MM.1S (cell line): ENCODE data around the gene MRPL51.

Experiments used
- EZH2 ChIP-seq: fragments of 300-600 bp; sonication (generic); optimal IDR thresholded peaks from 2 replicates; pipeline ENCODE3; 2017; ENCODE audit warnings: low read depth, mild to moderate bottlenecking, antibody characterized with exemption, low read length, mixed read lengths
- EZH2phosphoT487 ChIP-seq: fragments of 300-600 bp; sonication (generic); IDR thresholded peaks from 2 replicates; pipeline ENCODE4 v1.6.1; 2018; ENCODE audit warnings: antibody characterized with exemption, low read length
- TF ChIP-seq, protein P1 (sequence below): fragments of 300-600 bp; sonication (generic); IDR thresholded peaks from 2 replicates; pipeline ENCODE4 v1.5.1; 2016; ENCODE audit warnings: antibody characterized with exemption, low read length, mixed read lengths

DNA sequence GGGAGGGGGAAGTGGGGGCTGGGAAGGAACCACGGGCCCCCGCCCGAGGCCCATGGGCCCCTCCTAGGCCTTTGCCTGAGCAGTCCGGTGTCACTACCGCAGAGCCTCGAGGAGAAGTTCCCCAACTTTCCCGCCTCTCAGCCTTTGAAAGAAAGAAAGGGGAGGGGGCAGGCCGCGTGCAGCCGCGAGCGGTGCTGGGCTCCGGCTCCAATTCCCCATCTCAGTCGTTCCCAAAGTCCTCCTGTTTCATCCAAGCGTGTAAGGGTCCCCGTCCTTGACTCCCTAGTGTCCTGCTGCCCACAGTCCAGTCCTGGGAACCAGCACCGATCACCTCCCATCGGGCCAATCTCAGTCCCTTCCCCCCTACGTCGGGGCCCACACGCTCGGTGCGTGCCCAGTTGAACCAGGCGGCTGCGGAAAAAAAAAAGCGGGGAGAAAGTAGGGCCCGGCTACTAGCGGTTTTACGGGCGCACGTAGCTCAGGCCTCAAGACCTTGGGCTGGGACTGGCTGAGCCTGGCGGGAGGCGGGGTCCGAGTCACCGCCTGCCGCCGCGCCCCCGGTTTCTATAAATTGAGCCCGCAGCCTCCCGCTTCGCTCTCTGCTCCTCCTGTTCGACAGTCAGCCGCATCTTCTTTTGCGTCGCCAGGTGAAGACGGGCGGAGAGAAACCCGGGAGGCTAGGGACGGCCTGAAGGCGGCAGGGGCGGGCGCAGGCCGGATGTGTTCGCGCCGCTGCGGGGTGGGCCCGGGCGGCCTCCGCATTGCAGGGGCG lies 41.0 kb upstream of the MRPL51 start, which contains the start of gene GAPDH:
- no peak for TF ChIP-seq EZH2
- TF ChIP-seq, protein P1, sequence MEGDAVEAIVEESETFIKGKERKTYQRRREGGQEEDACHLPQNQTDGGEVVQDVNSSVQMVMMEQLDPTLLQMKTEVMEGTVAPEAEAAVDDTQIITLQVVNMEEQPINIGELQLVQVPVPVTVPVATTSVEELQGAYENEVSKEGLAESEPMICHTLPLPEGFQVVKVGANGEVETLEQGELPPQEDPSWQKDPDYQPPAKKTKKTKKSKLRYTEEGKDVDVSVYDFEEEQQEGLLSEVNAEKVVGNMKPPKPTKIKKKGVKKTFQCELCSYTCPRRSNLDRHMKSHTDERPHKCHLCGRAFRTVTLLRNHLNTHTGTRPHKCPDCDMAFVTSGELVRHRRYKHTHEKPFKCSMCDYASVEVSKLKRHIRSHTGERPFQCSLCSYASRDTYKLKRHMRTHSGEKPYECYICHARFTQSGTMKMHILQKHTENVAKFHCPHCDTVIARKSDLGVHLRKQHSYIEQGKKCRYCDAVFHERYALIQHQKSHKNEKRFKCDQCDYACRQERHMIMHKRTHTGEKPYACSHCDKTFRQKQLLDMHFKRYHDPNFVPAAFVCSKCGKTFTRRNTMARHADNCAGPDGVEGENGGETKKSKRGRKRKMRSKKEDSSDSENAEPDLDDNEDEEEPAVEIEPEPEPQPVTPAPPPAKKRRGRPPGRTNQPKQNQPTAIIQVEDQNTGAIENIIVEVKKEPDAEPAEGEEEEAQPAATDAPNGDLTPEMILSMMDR = no peak
- no peak for TF ChIP-seq EZH2phosphoT487
